Activated naive CD8-positive, alpha-beta T cell (primary cell): Measurements from ENCODE around the gene HAUS5.
A peak's percentile ranks its signal among the peaks of the same experiment; 100 is the strongest.

Experiments
- H3K27ac Mint-ChIP-seq: one replicate; pipeline ENCODE4 v1.8.0; 2021; ENCODE audit warnings: mixed read lengths
- H3K27me3 Mint-ChIP-seq: one replicate; pipeline ENCODE4 v1.8.0; 2021; ENCODE audit warnings: mixed read lengths
- H3K36me3 Mint-ChIP-seq: one replicate; pipeline ENCODE4 v1.8.0; 2021; ENCODE audit warnings: mixed read lengths
- H3K4me1 Mint-ChIP-seq: one replicate; pipeline ENCODE4 v1.8.0; 2021; ENCODE audit warnings: low read depth, mixed read lengths
- H3K4me3 Mint-ChIP-seq: one replicate; pipeline ENCODE4 v1.8.0; 2021; ENCODE audit warnings: mild to moderate bottlenecking, mixed read lengths
- H3K9me3 Mint-ChIP-seq: one replicate; pipeline ENCODE4 v1.8.0; 2021; ENCODE audit warnings: low read depth, mixed read lengths

Gene HAUS5

DNA sequence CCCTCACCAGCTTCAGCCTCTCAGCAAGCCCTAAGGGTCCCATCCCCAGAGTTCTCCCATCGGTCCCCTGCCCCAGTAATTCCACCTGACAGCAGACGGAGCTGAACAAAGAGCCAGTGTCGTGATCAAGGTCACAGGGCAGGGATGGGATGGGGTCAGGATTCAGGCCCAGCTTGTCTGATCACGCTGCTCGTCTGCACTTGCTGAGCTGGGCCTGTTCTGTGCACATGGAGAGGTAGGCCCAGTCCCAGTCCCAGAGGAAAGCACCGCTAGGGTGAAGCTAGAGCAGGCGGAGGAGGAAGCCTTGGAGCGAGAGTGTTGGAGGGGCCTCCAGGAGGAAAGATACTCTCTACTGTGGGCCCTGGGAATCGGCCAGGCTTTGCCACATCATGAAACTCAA lies 9.2 kb downstream of the HAUS5 start:
- Mint-ChIP-seq H3K36me3 (no peaks in the 10 kb centered on the region), H3K27ac (no peak overlapping the region)

DNA sequence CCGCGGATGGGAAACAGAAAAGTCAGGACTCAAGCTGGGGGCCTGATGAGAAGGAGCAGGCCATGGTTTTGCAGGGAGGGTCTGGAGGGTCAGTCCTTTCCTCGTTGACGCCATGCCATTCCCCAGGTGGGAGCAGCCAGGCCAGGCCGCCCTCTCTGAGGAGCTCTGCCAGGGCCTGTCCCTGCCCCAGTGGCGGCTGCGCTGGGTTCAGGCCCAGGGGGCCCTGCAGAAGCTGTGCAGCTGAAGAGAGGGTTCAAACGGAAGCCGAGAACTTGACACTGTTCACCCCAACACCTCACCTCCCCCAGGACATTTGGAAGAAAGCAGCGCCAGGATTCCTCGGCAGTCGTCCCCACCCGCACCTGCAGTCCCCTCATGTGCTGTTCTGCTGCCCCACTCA lies 10.2 kb downstream of the HAUS5 start:
- Mint-ChIP-seq H3K4me1 (no peaks in the 10 kb centered on the region), H3K27ac (no peak overlapping the region), H3K4me3 (no peak overlapping the region), H3K36me3 (no peaks in the 10 kb centered on the region), H3K27me3 (no peaks in the 10 kb centered on the region), H3K9me3 (no peaks in the 10 kb centered on the region)

More for the DNA sequence above, 9.2 kb downstream of the HAUS5 start:
- Mint-ChIP-seq H3K27me3 (no peaks in the 10 kb centered on the region), H3K9me3 (no peaks in the 10 kb centered on the region), H3K4me3 (no peak overlapping the region), H3K4me1 (no peaks in the 10 kb centered on the region)

DNA sequence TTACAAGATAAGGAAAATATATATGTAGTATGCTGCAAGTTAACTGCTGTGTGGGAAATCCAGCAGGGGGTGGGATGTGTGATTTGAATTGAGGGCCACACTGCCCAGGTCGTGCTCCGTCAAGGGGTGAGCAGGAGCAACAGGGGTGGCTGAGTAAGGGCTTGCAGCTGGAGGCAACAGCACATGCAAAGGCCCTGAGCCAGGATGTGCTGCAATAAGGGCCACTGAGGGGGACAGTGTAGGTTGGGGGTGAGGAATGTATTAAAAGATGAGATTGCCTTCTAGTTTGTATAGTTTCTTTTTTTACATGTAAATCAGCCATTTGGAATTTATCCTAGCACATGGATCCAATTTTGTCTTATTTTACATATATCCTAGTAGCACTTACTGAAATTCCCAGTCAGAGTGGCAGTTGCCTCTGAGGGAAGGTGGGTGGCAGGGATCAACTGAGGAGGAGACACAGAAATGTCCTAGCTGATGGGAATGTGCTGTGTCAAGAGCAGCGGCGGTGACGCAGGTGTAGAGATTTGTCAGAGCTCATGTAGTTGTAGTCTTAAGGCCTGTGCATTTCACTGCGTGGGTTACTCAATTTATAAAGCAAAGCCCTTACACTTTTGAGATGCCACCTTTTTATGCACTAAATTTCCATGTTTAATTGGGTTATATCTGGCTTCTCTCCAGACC lies 10.9 kb downstream of the HAUS5 start:
- Mint-ChIP-seq H3K27ac (no peak overlapping the region), H3K9me3 (no peaks in the 10 kb centered on the region), H3K36me3 (no peaks in the 10 kb centered on the region), H3K4me1 (peaks cover 5% of the 10 kb centered on the region), H3K27me3 (no peaks in the 10 kb centered on the region), H3K4me3 (no peak overlapping the region)

DNA sequence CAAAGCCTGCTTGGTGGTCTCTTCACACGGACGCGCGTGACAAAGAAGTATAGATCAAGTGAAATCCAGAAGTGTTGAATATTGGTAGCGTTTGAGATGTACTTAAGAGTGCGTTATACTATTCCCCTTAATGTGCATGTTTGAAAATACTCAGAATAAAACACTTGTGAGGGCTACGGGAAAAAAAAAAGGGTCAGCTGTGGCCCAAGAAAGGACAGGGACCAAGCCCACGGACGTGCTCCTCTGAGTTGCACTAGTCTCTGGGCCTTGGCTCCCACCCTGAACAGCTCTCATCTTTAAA lies 15.7 kb downstream of the HAUS5 start:
- peaks cover 20% of the 10 kb centered on the region for H3K4me1 Mint-ChIP-seq
- H3K4me3 Mint-ChIP-seq = peak overlapping the region; percentile 98
- H3K9me3 Mint-ChIP-seq = no peaks in the 10 kb centered on the region
- no peaks in the 10 kb centered on the region for H3K27me3 Mint-ChIP-seq
- peak overlapping the region; percentile 96 for H3K27ac Mint-ChIP-seq
- peaks cover 2% of the 10 kb centered on the region for H3K36me3 Mint-ChIP-seq

DNA sequence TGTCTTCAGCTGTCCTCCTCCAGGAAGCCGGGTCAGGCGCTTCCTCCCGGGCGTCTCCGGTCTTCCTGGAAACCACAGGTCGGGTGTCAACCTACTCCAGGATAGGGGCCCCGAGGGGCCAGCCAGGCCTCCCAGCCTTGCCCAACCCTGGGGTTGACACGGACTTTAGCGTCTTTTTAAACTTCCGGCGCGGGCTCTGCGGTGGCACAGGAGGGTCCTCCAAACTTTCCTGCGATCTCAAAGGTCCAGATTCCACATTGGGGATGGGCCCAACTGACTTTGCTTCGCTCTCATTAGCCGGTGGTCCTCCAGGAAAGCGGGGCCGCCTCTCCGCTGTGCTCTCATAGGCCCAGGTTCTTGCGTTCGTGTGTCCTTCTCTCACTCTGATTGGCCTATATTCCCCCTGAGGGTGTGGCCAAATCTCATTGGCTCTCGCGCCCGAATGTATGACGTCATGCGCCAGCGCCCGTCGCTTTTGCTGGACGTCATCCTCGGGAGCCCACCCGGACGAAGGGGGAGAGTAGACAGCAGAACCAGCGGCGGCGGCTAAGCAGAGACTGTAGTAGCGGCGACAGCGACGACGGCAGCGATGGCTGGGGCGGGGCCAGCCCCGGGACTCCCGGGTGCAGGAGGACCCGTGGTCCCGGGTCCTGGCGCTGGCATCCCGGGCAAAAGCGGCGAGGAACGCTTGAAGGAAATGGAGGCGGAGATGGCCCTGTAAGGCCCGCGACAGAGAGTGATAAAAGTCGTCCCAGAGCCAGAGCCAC lies 16.2 kb downstream of the HAUS5 start, which contains the start of gene RBM42:
RBM42 (plus strand) TSS at position 472 of the 767 bp plus-strand sequence; CDS start at position 590, 118 bp downstream.
- peaks cover 2% of the 10 kb centered on the region for H3K36me3 Mint-ChIP-seq
- H3K9me3 Mint-ChIP-seq = no peaks in the 10 kb centered on the region
- H3K27me3 Mint-ChIP-seq = no peaks in the 10 kb centered on the region
- peaks cover 21% of the 10 kb centered on the region for H3K4me1 Mint-ChIP-seq
- peak within 1 kb of the TSS; percentile 98 for H3K4me3 Mint-ChIP-seq
- peak within 1 kb of the TSS; percentile 96 for H3K27ac Mint-ChIP-seq

DNA sequence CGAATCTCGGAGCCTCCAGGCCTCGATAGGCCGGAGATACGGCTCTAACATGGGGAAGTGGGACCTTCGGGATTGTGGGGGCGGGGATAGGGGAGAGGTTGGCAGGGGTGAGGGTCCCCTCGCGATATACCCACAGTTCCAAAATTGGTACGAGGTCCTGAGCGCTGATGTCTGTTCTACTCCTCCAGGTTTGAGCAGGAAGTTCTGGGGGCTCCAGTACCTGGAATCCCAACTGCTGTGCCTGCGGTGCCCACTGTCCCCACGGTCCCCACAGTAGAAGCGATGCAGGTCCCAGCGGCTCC lies 16.7 kb downstream of the HAUS5 start:
- Mint-ChIP-seq H3K9me3 (no peaks in the 10 kb centered on the region), H3K4me1 (peaks cover 21% of the 10 kb centered on the region), H3K27me3 (no peaks in the 10 kb centered on the region), H3K4me3 (peak overlapping the region; percentile 98), H3K36me3 (peaks cover 2% of the 10 kb centered on the region), H3K27ac (peak overlapping the region; percentile 80)

DNA sequence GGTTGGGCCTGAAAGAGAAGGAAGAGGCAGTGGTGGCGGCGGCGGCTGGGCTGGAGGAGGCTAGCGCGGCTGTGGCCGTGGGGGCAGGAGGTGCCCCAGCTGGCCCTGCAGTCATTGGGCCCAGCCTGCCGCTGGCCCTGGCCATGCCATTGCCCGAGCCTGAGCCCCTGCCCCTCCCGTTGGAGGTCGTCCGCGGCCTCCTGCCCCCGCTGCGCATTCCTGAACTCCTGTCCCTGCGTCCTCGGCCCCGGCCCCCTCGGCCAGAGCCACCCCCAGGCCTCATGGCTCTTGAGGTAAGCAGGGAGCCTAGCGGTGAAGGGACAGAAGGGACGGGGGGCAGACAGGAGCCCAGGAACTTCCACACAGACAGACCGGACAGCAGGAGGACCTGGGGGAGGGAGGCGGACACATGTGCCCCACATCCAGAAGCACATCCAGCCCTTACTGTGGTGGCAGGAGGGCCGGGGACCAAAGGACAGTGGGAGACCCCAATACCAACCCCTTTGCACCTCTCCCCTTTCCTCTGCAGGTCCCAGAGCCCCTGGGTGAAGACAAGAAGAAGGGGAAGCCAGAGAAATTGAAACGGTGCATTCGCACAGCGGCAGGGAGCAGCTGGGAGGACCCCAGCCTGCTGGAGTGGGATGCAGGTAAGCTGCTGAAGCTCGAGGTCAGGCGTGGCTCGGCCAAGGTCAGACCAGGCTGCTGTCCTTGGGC lies 21.3 kb downstream of the HAUS5 start:
- Mint-ChIP-seq H3K9me3 (no peaks in the 10 kb centered on the region), H3K36me3 (peaks cover 2% of the 10 kb centered on the region), H3K27me3 (no peaks in the 10 kb centered on the region), H3K4me3 (no peak overlapping the region), H3K4me1 (peaks cover 12% of the 10 kb centered on the region), H3K27ac (no peak overlapping the region)

DNA sequence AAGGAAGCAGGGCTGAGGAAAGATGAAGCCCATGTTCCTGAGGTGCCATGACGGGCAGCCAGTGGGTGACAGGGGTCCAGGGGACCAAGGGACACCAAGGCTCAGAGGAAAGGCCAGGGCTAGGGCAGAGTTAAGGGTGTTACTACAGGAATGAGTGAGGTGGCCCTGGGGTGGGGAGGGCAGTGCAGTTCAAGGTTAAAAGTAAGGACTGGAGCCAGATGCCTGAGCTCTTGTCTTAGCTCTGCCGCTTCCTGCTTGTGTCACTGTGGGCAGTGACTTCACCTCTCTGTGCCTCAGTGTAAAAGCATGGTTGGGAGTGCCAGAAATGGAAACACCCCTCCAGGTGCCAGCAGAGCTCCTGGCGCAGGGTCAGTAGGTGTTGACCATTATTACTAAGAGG lies 24.1 kb downstream of the HAUS5 start:
- Mint-ChIP-seq H3K4me1 (peaks cover 10% of the 10 kb centered on the region), H3K9me3 (no peaks in the 10 kb centered on the region), H3K27ac (no peak overlapping the region), H3K36me3 (no peaks in the 10 kb centered on the region), H3K4me3 (no peak overlapping the region), H3K27me3 (no peaks in the 10 kb centered on the region)

DNA sequence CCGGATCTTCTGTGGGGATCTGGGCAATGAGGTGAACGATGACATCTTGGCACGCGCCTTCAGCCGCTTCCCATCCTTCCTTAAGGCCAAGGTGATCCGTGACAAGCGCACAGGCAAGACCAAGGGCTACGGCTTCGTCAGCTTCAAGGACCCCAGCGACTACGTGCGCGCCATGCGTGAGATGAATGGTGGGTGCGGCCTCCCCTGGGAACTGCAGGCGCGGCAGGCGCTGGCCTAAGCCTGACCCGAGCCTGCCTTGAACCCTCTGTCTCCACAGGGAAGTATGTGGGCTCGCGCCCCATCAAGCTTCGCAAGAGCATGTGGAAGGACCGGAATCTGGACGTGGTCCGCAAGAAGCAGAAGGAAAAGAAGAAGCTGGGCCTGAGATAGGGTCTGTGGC lies 24.6 kb downstream of the HAUS5 start:
- H3K27ac Mint-ChIP-seq = no peak overlapping the region
- H3K4me3 Mint-ChIP-seq = no peak overlapping the region
- H3K9me3 Mint-ChIP-seq = no peaks in the 10 kb centered on the region
- H3K36me3 Mint-ChIP-seq = no peaks in the 10 kb centered on the region
- H3K4me1 Mint-ChIP-seq = peaks cover 10% of the 10 kb centered on the region
- no peaks in the 10 kb centered on the region for H3K27me3 Mint-ChIP-seq

DNA sequence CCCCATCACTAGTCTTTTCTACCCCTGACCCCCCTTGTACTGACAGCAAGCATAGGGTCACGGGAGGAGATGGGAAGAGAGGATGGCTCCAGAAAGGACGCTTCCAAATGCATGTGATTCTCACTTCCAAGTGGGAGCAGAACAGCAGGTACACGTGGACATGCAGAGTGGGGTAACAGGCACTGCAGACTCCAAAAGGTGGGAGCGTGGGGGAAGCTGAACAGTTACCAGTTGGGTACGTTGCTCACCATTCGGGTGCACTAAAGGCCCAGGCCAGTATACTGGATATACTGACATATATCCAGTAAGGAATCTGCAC lies 26.7 kb downstream of the HAUS5 start:
- Mint-ChIP-seq H3K9me3 (no peaks in the 10 kb centered on the region), H3K4me1 (peaks cover 12% of the 10 kb centered on the region), H3K36me3 (no peaks in the 10 kb centered on the region), H3K27me3 (no peaks in the 10 kb centered on the region), H3K27ac (no peak overlapping the region), H3K4me3 (no peak overlapping the region)

DNA sequence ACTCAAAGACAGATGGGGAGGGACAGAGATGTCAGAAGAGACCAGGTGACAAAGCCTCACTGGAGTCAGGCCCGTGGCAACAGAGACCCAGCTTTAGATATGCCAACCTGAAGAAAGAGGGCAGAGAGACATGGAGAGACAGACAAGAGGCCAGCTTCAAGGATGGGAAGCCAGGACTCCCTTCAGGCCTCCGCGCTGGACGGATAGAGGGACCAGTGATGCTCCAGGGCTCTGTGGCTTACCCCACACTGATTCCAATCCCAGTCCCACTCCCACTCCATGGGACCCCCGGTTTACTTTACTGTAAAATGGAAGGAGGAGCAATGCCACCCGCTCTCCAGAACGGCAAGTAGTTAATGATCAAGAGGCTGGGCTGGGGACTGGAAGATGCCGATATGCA lies 27.3 kb downstream of the HAUS5 start:
- H3K4me3 Mint-ChIP-seq = no peak overlapping the region
- no peaks in the 10 kb centered on the region for H3K9me3 Mint-ChIP-seq
- H3K27me3 Mint-ChIP-seq = no peaks in the 10 kb centered on the region
- no peaks in the 10 kb centered on the region for H3K36me3 Mint-ChIP-seq
- peaks cover 18% of the 10 kb centered on the region for H3K4me1 Mint-ChIP-seq
- H3K27ac Mint-ChIP-seq = no peak overlapping the region

DNA sequence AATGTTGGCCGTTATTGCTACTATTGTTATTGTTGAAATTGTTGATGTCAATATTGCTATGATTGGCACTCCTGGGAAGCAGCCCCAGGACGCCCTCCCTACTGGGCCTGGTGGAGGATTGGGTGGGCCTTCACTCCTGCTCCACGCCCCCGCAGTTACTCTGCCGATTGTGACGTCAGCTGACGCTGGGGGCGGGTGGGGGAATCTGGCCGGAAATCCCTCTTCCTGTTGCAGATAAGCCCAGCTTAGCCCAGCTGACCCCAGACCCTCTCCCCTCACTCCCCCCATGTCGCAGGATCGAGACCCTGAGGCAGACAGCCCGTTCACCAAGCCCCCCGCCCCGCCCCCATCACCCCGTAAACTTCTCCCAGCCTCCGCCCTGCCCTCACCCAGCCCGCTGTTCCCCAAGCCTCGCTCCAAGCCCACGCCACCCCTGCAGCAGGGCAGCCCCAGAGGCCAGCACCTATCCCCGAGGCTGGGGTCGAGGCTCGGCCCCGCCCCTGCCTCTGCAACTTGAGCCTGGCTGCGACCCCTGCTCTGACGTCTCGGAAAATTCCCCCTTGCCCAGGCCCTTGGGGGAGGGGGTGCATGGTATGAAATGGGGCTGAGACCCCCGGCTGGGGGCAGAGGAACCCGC lies 29.1 kb downstream of the HAUS5 start, which contains the start of gene ETV2:
ETV2 (plus strand) TSS at position 231 of the 637 bp plus-strand sequence. CDS start 716 bp downstream, outside the sequence.
- Mint-ChIP-seq H3K4me1 (peaks cover 27% of the 10 kb centered on the region), H3K36me3 (no peaks in the 10 kb centered on the region), H3K27me3 (no peaks in the 10 kb centered on the region), H3K9me3 (no peaks in the 10 kb centered on the region), H3K4me3 (peak within 1 kb of the TSS; percentile 68), H3K27ac (peak within 1 kb of the TSS; percentile 43)

DNA sequence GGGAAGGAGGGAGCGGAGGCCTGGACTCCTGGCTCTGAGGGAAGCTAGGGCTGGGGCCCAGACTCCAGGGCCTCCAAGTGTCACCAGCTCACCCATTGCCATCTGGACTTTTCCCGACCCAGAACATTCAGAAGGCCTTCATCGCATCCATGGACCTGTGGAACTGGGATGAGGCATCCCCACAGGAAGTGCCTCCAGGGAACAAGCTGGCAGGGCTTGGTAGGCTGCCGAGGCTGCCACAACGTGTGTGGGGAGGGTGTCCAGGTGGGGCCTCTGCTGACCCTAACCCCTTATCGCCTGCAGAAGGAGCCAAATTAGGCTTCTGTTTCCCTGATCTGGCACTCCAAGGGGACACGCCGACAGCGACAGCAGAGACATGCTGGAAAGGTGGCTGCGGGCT lies 29.8 kb downstream of the HAUS5 start:
- Mint-ChIP-seq H3K27ac (no peak overlapping the region), H3K4me1 (peaks cover 28% of the 10 kb centered on the region), H3K27me3 (no peaks in the 10 kb centered on the region)

DNA sequence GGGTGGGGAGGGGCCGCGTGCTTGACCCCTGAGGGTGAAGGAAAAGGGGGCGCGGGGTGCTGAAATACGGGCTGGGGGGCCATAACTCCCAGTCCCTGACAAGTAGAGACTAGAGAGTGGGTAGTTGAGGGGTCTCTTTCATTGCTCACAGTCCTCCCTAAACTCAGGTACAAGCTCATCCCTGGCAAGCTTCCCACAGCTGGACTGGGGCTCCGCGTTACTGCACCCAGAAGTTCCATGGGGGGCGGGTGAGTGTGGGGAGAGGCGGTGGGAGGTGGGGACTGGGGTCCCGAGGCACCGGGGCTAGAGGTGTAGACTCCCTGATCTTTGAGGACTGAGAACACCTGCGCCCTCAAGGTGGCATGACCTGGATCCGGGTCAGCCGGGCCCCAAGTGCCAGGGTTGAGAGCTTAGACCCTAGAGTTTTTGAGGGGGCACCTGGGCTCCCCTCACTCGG lies 30.3 kb downstream of the HAUS5 start:
- Mint-ChIP-seq H3K27me3 (no peaks in the 10 kb centered on the region), H3K36me3 (no peaks in the 10 kb centered on the region), H3K9me3 (no peaks in the 10 kb centered on the region), H3K27ac (no peak overlapping the region), H3K4me1 (peaks cover 28% of the 10 kb centered on the region), H3K4me3 (peak overlapping the region; percentile 68)

More for the DNA sequence above, 29.8 kb downstream of the HAUS5 start:
- Mint-ChIP-seq H3K9me3 (no peaks in the 10 kb centered on the region), H3K36me3 (no peaks in the 10 kb centered on the region), H3K4me3 (peak overlapping the region; percentile 68)
